Endodermal cell (in vitro differentiated cells): Measurements from ENCODE around the gene ARHGAP5. TPM values are rescaled to one million over a fixed set of nuclear protein-coding genes. Genes with fewer than 3 reads are reported as not detected.

Experiments
- DNase-seq: peaks from one replicate; pipeline ENCODE4 v3.0.0-alpha.2; 2017
- H3K27ac ChIP-seq: 2 replicates; pipeline ENCODE4 v1.5.1; 2013; ENCODE audit warnings: mild to moderate bottlenecking, low read depth, low read length, moderate library complexity
- H3K27me3 ChIP-seq: 2 replicates; pipeline ENCODE4 v1.6.1; 2013; ENCODE audit warnings: mild to moderate bottlenecking, low read length, moderate library complexity; ENCODE audit not compliant: insufficient read depth, control insufficient read depth, poor library complexity, severe bottlenecking
- H3K36me3 ChIP-seq: 2 replicates; pipeline ENCODE4 v1.7.0; 2013; ENCODE audit warnings: mild to moderate bottlenecking, low read length, moderate library complexity; ENCODE audit not compliant: control insufficient read depth, insufficient read depth
- H3K4me1 ChIP-seq: one replicate; pipeline ENCODE4 v1.7.0; 2013; ENCODE audit warnings: low read length; ENCODE audit not compliant: control insufficient read depth, insufficient read depth
- H3K4me3 ChIP-seq: 2 replicates; pipeline ENCODE4 v1.5.1; 2013; ENCODE audit warnings: mild to moderate bottlenecking, low read length, moderate library complexity
- H3K9ac ChIP-seq: 2 replicates; pipeline ENCODE4 v1.6.1; 2013; ENCODE audit warnings: mild to moderate bottlenecking, low read length, moderate library complexity; ENCODE audit not compliant: poor library complexity, severe bottlenecking; ENCODE audit errors: extremely low read depth
- H3K9me3 ChIP-seq: 2 replicates; pipeline ENCODE4 v1.6.1; 2013; ENCODE audit warnings: mild to moderate bottlenecking, low read length, moderate library complexity; ENCODE audit not compliant: control insufficient read depth
- H3K27ac Mint-ChIP-seq: 2 replicates; pipeline ENCODE4 v1.8.0; 2020; ENCODE audit warnings: mixed read lengths
- H3K27me3 Mint-ChIP-seq: 2 replicates; pipeline ENCODE4 v1.8.0; 2021; ENCODE audit warnings: mild to moderate bottlenecking, mixed read lengths; ENCODE audit not compliant: insufficient read depth
- H3K36me3 Mint-ChIP-seq: 2 replicates; pipeline ENCODE4 v1.8.0; 2020; ENCODE audit warnings: low read depth, mixed read lengths
- H3K4me1 Mint-ChIP-seq: 2 replicates; pipeline ENCODE4 v1.8.0; 2020; ENCODE audit warnings: mixed read lengths
- H3K4me3 Mint-ChIP-seq: 2 replicates; pipeline ENCODE4 v1.8.0; 2020; ENCODE audit warnings: mild to moderate bottlenecking, moderate library complexity, mixed read lengths
- H3K9me3 Mint-ChIP-seq: 2 replicates; pipeline ENCODE4 v1.8.0; 2020; ENCODE audit warnings: mild to moderate bottlenecking, mixed read lengths
- WGBS, 2 experiments: methylation state at CpG; one replicate each; pipeline versions ENCODE4 v1.1.5 to v1.1.7; 2013; ENCODE audit warnings: missing lambda C conversion rate in 2 of 2, mixed read lengths in 1 of 2; ENCODE audit not compliant: insufficient coverage in 1 of 2, insufficient read length in 1 of 2; 5-methylcytosine and 5-hydroxymethylcytosine counted together
- total RNA-seq, 2 donors: library from RNA; stranded (reverse); fragmentation: NEBNext Ultra II Directional in 1 of 2; extraction: Animal tissue kit (Norgen Biotek cat#: 25700) in 1 of 2; gene quantifications; 2 replicates in 1 of 2; 3 replicates in 1 of 2; pipeline ENCODE4 v1.2.1, GENCODE V29; 2021
- TF ChIP-seq, protein P1 (sequence below): fragments of 200-600 bp; sonication (generic); conservative IDR thresholded peaks from 2 replicates; pipeline ENCODE4 v1.5.0; 2021; ENCODE audit warnings: antibody characterized with exemption, mild to moderate bottlenecking

The ARHGAP5 gene
- total RNA-seq, 2 donors from 2014 or later: 122 to 133 TPM

DNA sequence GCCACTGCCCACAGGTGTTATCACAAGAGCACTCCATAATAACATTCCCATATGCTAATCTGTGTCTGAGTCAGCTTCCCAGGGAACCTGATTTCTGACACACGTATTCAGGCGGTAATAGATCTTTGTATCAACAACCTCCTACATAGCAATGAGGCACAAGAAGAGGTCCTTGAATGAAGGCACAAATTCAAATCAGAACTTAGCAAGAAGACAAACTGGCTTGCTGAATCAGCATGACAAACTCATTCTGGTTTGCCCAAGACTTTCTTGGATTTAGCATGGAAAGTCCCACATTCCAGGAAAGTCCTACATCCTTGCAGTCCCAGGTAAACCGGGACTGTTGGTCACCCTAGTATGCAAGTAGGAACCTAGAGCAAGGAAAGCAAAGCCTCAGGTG is 90.8 kb downstream of the ARHGAP5 start:
- H3K27me3 Mint-ChIP-seq: no peaks in the 10 kb centered on the region
- H3K4me1 Mint-ChIP-seq: no peaks in the 10 kb centered on the region
- 86 to 92% methylated on average over 1 to 3 of the region's 3 CpGs for WGBS, 2 experiments

DNA sequence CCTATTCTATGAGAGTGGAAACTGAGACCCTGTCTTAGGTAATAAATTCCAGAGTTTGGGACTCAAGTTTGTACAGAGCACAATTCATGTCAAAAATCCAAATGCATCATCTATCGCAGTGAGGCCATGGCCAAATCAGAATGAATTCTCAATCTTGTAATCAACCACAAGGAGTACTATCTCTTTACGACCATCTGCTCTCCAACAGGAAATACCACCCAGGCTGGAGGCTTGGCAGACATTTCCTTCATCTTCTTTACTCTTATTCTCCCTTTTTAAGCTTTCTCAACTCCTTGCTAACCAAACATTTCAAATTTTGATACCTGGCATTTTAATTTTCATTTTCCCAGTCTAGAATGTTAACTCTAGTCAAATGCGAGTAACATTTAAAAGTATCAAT is 92.1 kb downstream of the ARHGAP5 start:
- H3K4me3 ChIP-seq: no peak overlapping the region
- 88 to 93% methylated on average over 2 of the region's 3 CpGs for WGBS, 2 experiments
- Mint-ChIP-seq H3K27ac (no peak overlapping the region), H3K36me3 (no peaks in the 10 kb centered on the region), H3K27me3 (no peaks in the 10 kb centered on the region), H3K4me1 (no peaks in the 10 kb centered on the region), H3K4me3 (no peak overlapping the region), H3K9me3 (peaks cover 2% of the 10 kb centered on the region)
- H3K9me3 ChIP-seq: no peaks in the 10 kb centered on the region
- TF ChIP-seq, protein P1, sequence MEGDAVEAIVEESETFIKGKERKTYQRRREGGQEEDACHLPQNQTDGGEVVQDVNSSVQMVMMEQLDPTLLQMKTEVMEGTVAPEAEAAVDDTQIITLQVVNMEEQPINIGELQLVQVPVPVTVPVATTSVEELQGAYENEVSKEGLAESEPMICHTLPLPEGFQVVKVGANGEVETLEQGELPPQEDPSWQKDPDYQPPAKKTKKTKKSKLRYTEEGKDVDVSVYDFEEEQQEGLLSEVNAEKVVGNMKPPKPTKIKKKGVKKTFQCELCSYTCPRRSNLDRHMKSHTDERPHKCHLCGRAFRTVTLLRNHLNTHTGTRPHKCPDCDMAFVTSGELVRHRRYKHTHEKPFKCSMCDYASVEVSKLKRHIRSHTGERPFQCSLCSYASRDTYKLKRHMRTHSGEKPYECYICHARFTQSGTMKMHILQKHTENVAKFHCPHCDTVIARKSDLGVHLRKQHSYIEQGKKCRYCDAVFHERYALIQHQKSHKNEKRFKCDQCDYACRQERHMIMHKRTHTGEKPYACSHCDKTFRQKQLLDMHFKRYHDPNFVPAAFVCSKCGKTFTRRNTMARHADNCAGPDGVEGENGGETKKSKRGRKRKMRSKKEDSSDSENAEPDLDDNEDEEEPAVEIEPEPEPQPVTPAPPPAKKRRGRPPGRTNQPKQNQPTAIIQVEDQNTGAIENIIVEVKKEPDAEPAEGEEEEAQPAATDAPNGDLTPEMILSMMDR: no peak
- DNase-seq: no peak
- no peaks in the 10 kb centered on the region for H3K27me3 ChIP-seq
- no peaks in the 10 kb centered on the region for H3K36me3 ChIP-seq
- H3K27ac ChIP-seq: no peak overlapping the region
- H3K9ac ChIP-seq: no peak overlapping the region
- no peaks in the 10 kb centered on the region for H3K4me1 ChIP-seq

More for the DNA sequence above, 90.8 kb downstream of the ARHGAP5 start:
- H3K36me3 ChIP-seq: no peaks in the 10 kb centered on the region
- no peak overlapping the region for H3K27ac ChIP-seq
- H3K4me3 ChIP-seq: no peak overlapping the region
- Mint-ChIP-seq H3K36me3 (no peaks in the 10 kb centered on the region), H3K4me3 (no peak overlapping the region), H3K9me3 (peaks cover 2% of the 10 kb centered on the region), H3K27ac (no peak overlapping the region)
- no peaks in the 10 kb centered on the region for H3K4me1 ChIP-seq
- H3K27me3 ChIP-seq: no peaks in the 10 kb centered on the region
- DNase-seq: no peak
- H3K9me3 ChIP-seq: peaks cover 1% of the 10 kb centered on the region
- H3K9ac ChIP-seq: no peak overlapping the region
- TF ChIP-seq, protein P1: no peak

DNA sequence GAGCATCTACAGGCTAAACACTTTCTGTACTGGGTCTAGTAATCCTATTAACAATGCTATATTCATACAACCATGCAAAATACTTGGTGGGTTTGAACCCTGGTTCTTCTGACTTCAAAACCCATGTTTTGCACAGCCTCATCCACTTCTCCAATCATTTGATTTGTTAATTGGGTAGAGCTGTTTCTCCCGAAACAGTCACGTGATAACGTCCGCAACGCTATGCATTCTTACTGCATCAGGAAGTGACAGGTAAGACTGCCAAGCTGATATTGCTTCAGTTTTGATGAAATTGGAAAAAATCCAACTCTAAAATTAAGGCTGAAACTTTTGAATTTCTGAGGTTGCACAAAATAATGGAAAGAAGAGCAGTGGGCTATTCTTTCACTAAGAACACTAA is 94.4 kb downstream of the ARHGAP5 start:
- no peak overlapping the region for H3K9ac ChIP-seq
- Mint-ChIP-seq H3K4me1 (peaks cover 16% of the 10 kb centered on the region), H3K27me3 (no peaks in the 10 kb centered on the region), H3K9me3 (peaks cover 2% of the 10 kb centered on the region), H3K27ac (no peak overlapping the region), H3K36me3 (no peaks in the 10 kb centered on the region), H3K4me3 (no peak overlapping the region)
- H3K36me3 ChIP-seq: no peaks in the 10 kb centered on the region
- H3K27ac ChIP-seq: no peak overlapping the region
- TF ChIP-seq, protein P1: no peak
- WGBS, 2 experiments: 94 to 96% methylated on average over 5 of the region's 5 CpGs
- H3K9me3 ChIP-seq: no peaks in the 10 kb centered on the region
- no peaks in the 10 kb centered on the region for H3K27me3 ChIP-seq
- H3K4me1 ChIP-seq: no peaks in the 10 kb centered on the region
- no peak overlapping the region for H3K4me3 ChIP-seq
- DNase-seq: no peak
